Hematopoietic multipotent progenitor cell treated with erythropoietin and hydrocortisone succinate and interleukin-3 and kit ligand, for 15 days (in vitro differentiated cells): Measurements from ENCODE around the gene TMEM26.

ENCODE experiments used
- DNase-seq: peaks from one replicate; pipeline ENCODE4 v3.0.0-alpha.2; 2015; ENCODE audit warnings: low spot score

TMEM26 gene

GRCh38 chr10:61452655-61453641 is at the start of gene TMEM26:
Gene TMEM26, minus strand, starts transcription at chr10:61453381. Its CDS starts 300 bp downstream, at chr10:61453081.
- no peak for DNase-seq

- no peak for DNase-seq
These were observed 47.3 kb upstream of the TMEM26 start for GRCh38 chr10:61500460-61500859.

GRCh38 chr10:61492364-61492995 is 39.3 kb upstream of the TMEM26 start:
- no peak for DNase-seq

GRCh38 chr10:61487506-61487905 is 34.3 kb upstream of the TMEM26 start:
- DNase-seq = no peak

DNA sequence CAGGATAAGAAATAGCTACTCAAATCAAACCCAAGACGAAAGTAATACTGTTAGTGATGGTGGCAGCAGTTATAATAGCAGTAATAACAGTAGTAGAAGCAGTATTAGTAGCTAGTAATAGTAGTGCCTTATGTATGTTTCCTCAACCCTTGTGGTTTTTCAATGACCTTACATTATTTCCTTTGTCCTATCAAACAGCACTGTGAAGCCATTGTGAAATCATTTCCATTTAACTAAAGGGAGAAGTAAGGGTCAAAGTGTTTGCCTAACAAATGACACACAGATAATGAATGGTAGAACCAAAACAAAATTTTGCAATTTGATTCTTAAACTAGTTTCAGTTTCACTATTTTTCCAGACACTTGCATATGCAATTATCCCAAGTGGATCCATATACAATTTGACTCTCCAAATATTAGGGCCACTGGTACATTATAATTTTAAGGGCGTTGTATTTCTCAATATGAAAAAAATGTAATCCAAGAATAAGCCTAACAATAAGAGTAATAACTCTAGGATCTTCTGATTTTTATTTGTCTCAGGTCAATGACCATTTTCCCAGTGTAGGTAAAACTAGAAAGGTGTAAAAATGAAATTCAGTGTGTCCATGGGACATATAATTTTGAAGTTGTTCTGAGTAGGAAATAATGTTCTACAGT is 33.7 kb upstream of the TMEM26 start:
- no peak for DNase-seq

DNA sequence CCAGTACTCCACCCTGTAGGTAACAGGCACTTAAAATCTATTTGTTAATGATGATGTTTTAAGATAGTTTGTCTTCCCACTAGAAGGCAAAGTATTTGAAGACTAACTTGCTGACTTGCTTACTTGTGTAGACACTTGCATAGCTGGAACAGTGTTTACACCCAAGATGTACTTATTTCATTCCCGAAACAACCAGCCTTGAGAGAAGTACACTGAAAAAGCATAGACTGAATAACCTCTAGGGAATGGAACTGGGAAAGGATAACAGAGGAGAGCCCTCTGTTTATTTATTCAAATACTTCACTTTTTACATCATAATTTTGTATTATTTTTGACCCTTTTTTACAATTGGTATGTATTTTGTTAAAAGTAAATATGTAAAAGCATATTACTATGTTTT is 33.1 kb upstream of the TMEM26 start:
- no peak for DNase-seq

DNA sequence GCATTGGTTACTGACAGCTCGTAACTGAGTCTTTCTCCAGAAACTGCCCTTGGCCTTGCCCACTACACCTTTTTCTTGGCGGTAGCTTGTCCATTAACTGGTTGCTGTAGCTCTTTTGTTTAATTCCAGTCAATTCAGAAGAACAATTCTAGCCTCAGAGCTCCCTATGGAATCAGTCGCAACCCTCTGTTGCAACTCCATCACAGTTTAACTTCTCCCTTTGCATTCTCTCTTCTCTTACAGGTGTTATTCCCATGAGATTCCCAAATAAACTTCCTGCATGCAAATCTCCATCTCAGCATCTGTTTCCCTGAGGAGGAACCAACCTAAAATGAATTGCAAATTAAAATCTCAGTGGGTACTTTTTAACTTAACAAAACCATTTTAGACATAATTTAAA is 28.4 kb upstream of the TMEM26 start:
- DNase-seq = no peak

GRCh38 chr10:61480208-61480607 is 27.0 kb upstream of the TMEM26 start:
- DNase-seq = no peak

- DNase-seq = no peak
These were observed 25.6 kb upstream of the TMEM26 start for GRCh38 chr10:61478621-61479312.

DNA sequence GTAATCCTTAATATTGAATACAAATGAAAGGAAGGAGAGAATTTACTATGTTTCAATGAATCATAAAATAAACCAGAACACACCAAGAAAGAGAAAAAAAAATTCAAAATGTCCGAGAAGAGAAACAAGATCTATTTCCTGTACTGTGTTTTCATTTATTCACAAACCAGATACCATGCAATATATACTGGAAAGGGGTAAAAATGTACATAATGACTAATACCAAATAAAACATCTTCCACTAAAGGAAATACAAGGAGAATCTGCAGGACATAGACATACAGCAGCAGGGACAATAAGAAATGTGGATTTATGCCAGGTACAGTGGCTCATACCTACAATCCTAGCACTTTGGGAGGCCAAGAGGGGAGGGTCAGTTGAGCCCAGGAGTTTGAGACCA is 24.3 kb upstream of the TMEM26 start:
- no peak for DNase-seq

GRCh38 chr10:61476529-61476928 is 23.3 kb upstream of the TMEM26 start:
- DNase-seq = no peak

DNA sequence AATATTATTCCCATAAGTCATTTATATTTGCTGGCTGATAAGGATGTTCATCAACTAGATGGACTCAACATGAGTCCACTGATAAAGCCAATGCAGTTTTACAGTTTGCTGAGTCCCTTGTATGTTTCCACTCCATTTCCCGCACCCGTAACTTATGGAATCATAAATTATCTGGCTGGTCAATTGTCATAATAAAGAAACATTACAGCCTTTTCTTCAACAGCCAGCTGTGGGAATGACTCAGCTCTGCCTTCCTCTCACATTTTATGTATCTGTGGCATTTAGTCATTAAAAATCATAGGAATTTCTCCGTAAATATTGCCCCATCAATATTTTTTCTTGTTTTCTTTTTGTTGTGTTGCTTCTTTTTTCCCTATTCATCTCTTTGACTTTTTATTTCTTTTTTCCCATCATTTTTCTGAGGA is 22.3 kb upstream of the TMEM26 start:
- DNase-seq = no peak

DNA sequence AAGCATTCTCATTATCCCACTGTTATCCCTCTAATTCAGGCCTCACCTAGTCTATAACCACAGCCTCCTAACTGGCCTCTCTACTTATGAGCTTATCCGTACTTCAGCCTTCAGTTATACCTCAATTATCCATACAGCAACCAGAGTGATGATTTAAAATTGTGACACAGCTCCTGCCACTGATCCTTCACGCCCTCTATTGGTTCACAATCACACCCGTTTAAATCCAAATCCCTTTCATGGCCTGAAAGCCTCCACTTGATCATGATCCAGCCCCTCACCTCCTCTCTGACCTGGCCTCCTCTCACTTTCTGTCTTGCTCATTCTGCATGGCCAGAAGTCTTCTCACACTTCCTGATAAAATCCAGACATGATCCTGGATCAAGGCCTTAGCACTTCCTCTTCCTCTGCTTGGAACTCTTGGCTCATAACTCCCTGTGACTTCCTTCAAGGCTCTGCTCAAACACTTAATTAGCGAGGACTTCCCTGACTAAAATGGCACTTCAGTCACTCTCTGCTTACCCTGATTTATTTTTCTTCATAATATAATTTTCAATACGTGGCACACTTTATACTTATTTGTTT is 19.0 kb upstream of the TMEM26 start:
- DNase-seq = no peak

DNA sequence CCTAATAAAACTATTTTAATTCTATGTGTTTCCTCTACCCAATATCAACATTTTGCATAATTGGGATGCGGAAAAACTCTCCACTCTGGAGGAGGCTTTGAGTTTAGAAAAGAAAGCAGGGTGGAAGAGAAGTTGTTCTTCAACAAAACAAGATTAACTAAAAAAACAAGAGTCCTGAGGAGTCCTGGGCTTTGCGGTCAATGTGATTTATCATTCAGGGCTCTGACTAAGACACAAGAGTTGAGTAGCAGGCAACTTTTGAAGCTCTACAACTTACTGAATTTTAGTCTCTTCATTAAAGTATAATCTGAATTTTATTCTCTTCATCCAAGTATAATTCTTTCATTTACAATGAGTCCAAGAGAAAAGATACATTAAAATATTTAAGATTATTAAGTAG is 18.3 kb upstream of the TMEM26 start:
- no peak for DNase-seq

DNA sequence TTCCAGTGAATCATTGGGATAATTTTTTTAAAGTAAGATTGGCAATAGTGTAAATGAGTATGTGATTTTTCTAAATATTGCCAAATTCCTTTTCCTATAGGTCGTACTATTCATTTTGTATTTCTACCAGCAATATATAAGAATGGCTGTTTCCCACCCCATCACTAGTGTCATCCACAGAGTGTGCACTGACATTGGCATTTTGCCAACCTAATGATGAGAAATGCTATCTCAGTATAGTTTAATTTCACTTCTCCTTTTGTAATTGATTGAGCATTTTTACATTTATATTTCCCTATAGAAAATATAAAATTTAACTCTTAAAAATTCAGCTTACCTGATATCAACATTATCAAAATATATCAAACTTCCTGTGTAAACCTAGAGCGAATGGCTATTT is 17.6 kb upstream of the TMEM26 start:
- no peak for DNase-seq

GRCh38 chr10:61465901-61466632 is 12.9 kb upstream of the TMEM26 start:
- no peak for DNase-seq

GRCh38 chr10:61465171-61465496 is 12.0 kb upstream of the TMEM26 start:
- DNase-seq = no peak

DNA sequence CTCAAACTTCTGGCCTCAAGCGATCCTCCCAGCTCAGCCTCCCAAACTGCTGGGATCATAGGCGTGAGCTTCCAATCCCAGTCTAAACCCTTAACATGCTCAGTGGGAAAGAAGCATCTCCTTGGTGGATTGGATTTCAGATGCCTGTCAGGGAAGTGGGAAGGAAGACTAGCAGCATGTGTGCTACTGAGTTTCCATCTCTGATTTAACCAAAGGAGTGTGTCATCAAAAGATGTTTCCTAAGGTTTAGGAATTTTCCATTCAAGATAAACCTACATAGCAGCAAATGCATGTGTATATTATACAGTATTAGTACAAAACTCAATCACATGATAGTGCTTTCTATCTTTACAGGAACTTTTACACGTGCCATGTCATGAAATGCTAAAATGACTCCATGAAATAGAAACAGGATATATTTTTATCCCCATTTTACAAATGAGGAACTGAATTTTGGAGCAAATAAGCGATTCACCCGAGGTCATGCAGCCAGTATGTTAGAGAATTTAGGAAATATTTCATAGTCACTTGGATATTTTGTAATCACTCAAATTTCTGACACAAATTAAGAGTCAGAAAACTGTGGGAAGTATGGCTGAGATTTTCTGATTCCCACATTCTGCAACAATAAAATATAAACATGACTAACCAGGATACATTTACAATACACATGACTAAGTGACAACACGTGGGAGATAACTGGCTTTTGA is 11.4 kb upstream of the TMEM26 start:
- no peak for DNase-seq

DNA sequence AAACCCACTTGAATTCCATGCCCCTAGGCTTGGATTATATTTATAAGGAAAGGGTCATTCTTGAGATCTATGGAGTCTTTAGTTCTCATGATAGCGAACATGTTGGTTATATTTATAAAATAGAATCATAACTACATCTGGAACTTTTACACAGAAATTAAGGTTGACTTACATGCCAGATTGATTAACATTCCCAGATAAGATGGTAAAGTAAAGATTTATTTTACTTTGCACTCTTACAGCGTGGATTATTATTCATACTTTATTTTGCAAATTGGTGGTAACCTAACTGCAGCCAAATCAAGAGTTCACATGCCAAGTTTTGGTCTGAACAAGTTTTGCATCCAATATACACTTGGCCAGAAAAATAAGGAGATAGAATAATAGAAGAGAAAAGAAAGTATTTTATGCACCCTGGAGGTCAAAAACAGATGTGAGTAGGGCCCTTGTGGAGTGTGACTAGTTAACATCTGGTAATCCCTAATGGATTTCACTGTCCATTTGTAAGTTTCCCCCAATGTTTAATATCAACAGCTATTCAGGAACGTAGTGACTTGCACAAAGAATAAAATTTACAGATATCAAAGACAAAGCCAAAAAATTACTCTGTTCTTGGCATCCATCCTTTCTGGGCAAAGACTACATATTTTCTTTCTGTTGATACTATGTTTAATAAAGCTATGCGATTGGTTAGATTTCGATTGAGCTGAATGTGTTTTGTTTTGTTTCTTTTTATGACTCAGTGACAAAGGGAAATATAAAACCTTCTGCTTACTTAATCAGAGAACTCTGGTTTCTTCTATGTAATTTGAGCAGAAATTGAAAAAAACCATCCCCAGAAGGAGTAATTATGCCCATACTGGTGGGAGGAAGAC is 10.1 kb upstream of the TMEM26 start:
- no peak for DNase-seq

DNA sequence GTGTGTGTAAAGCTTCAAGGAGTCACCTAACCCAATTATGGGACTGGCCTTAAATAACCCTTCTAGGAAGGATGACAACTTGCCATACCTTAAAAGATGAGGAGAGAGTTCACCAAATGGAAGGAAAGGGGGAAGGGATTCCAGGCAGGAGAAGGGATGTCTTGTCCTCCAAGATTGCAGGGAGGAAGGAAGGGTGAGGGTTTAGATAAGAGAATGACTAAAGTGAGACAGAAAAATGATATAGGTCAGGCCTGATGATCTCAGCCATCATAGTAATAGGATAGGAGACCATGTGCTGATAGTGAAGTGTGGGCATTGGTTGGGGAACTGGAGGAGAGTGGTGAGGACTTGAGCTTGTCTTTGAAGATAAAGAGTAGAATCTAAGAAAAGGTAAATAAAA is 7.7 kb upstream of the TMEM26 start:
- no peak for DNase-seq
